Stimulated activated CD4-positive, alpha-beta T cell treated with anti-CD3 and anti-CD28 coated beads, TNF-alpha, amount 100 ng/mL, for 4 hours (primary cell): ENCODE data around the gene OR2G6.
"Not testable (repeated sequence)": the region's sequence is repeated elsewhere in the genome, so short reads cannot be mapped to it uniquely, and the experiment has no call there.

ENCODE experiments used
- DNase-seq, 3 experiments: peaks; one replicate each; pipeline ENCODE4 v3.0.0-alpha.2; 2020; ENCODE audit warnings: low read depth in 3 of 3

Gene OR2G6

GRCh38 chr1:248574657-248575056 is 66.8 kb downstream of the OR2G6 start, which contains the start of gene OR2T34:
OR2T34 (minus strand) TSS chr1:248574757; CDS start chr1:248574757, 0 bp downstream.
- not testable (repeated sequence) for DNase-seq

- DNase-seq, result no peak
Observed at GRCh38 chr1:248576260-248576980, 68.5 kb downstream of the OR2G6 start.
